NCI-H2029 (cell line): Measurements from ENCODE around the gene FBXO7.

Experiments
- DNase-seq: peaks from one replicate; lab custom pipeline; 2025; lab: John Stamatoyannopoulos, UW

The FBXO7 gene

DNA sequence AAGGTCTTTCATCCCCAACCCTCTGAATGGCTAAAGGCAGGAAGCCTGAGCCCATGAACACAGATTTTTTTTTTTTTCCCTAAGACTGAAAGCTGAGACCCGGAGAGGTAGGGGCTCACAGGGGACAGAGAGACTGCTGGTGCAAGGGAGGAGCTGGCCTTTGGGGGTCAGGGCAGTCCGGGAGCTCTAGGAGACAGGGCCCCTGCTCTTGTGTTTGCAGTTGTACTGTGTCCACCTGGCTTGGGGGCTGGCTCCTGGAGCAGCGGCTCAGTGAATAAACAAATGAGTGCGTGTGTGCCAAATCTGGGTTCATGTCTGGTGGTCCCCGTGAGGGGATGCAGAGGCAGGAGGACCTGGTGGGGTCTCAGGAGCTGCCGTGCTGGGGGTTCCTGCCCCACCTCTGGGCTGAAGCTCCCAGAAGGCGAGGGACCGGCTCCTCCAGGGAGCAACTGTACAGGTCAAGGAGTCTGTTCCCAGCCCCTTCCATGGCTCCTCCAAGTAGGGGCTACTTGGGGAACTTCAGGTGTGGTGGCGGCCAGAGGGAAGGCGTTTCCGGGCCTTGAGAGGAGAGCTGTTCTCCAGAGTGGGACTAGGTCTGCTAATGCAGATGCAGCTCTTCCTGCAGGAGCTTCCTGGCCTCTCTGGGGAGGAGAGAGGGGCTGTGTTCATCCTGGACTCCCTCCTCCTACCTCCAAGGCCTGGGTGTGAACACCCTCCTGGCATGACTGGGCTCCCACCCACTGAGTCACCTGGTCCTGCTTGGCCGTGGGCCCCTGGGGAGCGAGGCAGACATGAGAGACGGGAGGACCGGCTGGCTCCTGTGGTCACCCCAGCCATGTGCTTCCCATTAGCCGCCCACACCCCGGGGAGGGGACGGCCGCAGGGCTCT, 57.6 kb downstream of the FBXO7 start:
- DNase-seq = peak; percentile 67

DNA sequence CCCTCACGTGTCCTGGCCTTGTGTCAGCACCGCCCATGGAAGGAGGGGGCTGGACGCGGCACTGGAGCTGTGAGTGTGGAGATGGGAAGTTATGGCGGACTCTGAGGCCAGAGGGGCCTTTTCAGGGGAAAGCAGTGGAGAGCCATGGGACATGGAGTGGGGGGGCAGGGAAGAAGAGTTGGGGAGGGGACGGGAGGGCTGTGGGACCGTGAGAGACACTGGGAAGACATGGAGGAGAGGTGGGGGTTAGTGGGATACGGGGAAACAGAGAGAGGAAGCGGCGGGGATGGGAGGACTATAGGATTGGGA, 58.2 kb downstream of the FBXO7 start:
- DNase-seq = no peak

DNA sequence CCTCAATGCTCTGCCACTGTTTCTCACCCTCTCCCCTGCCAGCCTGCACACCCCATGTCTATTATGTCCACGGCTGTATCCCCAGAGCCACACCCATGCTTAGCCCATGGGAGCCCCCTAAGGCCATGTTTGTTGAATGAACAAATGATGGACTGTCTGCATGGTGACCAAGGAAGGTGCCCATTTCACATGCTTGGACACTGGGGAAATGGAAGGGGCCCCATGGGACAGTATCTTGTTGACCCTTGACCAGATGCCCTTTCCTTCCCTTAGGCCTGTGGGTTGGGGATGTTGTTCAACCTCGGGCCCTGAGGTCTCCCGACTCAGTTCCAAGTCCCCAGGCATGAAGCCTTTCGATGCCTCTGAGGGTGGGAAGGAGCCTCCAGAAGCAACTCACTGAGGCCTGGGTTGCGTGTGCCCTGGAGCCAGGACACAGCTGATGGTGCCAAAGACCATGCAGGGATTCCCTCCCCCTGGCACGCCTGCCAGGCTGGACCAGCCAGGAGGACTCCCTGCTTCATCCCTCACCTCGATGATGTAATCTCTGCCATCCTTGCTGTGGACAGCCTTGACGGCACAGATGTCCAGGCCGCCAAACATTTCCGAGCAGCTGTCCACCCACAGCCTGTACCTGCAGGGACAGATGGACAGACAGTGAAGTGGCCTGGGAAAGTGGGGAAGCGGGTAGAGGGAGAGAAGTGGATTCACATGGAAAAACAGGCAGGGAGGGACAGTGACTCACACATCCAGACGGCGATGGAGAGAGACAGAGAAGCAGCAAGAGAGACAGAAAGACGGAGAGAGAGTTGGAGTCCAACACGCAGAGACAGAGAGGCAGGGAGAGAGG, 58.9 kb downstream of the FBXO7 start:
- DNase-seq = no peak

DNA sequence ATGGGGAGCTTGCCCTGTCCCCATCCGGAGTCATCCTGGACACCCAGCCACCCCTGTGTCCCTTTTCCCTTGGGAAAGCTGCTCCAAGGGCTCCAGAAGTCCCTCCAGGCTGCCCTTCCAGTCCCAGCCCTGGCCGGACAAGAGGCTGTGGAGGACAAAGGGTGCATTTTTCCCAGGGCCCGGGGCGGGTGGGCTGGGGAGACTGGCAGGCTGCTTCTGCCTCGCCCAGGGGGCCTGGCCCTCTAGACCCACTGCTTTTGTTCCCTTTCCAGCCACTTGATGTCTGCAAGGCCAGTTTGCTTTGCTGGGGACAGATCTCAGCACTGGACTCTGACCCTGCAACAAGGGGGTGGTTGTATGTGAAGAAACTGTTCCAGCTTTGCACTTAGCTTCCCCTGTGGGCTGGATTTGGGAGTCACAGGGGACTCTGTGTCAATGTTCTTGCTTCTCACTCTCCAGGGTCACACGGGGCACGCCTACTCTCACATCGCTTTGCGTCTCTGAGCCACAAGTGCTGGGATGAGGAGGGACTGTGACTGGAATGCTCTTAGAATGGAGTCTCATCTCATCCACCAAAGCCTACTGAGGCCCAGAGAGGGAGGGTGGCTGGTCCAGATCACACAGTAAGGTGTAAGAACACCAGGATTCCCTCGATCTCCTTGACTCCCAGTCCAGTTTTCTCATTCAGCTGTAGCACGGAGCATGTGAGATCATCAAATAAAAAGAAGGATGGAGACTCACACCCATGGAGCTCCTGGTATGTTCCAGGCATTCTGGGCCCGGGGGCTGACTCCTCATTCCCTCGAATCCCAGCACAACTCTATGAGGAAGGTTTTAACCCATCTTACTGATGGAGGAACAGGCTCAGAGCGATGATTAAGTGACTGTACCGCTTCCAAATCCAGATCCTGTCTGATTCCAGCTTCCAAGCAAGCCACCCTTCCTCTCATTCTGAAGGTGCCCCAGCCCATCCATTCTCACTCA, 59.9 kb downstream of the FBXO7 start:
- DNase-seq = no peak

DNA sequence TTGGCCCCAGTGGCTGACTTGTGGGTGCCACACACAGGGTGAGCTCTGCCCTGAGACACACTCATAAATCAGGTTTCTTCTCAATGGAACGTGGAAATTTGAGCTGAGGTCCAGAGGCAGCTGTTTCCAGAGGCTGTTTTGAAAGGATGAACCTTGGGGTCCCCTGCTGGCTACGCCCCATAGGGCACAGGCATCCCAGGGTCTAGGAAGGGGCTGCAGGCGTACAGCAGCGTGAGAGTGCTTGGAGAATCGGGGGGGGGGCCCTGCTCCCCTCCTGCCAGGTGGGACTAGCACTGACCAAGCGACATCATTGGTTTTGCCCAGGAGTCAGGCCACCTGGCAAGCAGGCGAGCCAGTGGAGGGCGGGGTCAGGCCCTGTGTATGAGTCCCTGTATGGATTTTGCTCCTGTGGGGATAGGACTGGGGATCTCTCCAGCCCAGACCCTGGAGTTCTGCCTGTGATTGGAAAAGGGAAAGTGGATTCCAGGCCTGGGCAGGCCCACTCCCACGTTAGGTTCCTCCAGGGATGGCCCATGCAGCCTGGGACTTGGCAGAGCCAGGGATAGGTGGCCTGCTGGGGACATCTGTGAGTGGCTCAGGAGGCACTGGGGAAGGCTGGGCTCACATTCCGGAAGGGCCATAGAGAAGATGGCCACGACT, 61.0 kb downstream of the FBXO7 start:
- DNase-seq = no peak

DNA sequence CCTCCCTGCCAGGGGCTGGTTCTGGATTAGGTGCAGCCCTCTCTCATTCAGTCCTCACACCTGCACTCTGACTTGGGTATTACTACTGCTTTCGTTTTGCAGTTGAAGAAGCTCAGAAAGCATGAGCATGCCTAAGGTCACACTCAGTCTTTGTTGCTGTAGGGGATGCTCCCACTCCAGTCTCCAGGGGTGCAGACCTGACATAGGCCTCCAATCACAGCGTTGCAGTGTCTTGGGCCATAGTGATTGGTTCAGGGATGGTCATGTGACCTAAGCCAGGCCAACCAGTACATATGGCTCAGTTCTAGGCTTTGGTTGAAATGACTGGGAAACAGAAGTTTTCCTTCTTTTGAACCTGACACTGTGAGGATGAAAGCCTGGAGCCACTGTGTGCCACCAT, 61.7 kb downstream of the FBXO7 start:
- no peak for DNase-seq

DNA sequence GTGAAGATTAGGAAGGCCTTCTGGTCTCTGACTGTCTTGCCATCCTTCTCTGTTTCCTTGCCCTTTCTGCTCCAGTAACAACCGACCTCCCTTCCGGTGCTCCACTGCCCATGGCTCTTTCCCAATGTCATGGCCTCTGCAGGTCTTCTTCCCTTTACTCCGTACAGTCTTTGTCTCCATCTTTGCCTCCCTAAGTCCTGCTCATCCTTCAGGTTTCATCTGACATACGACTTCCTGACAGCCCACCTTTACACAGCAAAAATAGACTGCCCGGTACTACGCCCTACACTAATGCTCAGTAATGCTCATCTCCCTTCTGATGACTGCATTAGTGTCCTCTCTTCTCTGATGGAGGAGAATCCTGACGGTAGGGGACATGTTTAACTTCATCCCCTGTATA, 63.9 kb downstream of the FBXO7 start:
- DNase-seq = no peak

DNA sequence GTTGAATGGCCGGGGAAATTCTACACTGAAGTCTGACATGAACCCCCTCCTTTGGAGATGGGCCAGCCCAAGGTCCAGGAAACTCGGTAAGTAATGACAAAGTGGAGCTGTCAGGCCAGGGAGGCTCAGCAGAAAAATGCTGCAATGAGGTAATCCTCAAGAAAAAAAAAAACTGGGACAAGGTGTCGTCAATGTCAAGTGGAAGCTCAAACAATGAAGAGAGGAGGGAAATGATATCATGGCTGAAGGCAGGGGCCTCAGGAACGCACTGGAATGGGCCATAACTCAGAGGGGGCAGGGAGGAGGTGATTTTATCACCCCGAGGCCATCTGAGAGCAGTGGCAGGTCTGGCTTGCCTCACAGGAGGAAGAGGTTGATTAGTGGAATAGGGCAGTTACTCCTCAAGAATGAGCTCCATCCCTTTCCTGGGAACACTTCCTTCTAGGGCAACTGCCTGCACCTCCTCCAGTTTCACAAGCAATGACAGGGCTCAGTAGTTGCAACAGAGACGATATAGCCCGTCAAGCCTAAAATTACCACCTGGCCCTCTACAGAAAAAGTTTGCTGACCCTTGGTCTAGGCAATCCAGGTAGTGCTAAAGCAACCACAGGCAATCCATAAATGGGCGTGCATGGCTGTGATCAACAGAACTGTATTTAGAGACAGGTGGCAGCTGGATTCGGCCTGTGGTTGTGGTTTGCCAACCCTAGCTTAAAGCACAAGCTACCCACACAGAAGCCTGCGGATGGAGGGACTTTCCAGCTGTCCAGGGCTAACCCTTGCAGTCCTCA, 65.2 kb downstream of the FBXO7 start:
- peak; percentile 78 for DNase-seq

DNA sequence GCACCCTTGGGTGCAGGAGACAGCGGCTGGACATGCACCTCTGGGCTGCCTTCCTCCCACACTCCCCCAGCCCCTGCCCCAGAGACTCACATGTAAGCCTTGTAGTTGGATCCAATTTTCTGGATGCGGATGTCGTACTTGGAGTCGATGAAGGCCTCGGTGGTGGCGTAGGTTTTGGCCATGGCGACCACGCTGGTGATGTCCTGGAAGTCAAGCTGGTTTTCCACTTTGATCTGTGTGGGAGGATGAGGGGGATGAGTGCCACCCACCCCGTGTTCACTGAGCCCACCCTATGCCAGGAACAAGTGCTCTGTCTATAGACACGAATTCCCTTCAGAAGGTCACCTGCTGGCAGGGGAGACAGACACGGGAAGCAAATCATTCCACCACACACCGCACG, 66.9 kb downstream of the FBXO7 start:
- DNase-seq = no peak

DNA sequence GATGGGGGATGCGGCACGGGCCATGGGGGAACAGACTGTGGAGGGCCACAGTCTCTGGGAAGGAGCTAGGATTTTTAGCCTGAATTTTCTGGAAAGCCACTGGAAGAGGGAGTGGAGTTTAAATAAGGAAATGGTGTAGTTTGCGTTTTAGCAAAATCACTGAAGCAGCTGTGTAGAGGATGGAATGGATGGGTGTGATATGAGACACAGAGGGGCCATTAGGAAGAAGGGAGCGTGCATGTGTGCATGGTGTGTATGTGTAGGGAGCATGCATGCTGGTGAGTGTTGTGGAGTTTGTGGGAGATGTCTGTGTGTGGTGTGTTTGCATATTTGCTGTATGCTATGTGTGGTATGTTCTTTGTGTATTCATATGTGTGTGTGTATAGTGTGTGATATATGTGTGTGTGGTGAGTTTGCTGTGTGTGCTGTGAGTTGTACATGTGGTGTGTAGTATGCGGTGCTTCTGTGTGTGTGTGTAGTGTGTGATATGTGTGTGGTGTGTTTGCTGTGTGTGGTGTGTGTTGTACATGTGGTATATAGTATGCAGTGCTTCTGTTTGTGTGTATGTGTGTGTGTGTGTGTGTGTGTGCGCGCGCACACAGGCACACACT, 67.6 kb downstream of the FBXO7 start:
- no peak for DNase-seq

DNA sequence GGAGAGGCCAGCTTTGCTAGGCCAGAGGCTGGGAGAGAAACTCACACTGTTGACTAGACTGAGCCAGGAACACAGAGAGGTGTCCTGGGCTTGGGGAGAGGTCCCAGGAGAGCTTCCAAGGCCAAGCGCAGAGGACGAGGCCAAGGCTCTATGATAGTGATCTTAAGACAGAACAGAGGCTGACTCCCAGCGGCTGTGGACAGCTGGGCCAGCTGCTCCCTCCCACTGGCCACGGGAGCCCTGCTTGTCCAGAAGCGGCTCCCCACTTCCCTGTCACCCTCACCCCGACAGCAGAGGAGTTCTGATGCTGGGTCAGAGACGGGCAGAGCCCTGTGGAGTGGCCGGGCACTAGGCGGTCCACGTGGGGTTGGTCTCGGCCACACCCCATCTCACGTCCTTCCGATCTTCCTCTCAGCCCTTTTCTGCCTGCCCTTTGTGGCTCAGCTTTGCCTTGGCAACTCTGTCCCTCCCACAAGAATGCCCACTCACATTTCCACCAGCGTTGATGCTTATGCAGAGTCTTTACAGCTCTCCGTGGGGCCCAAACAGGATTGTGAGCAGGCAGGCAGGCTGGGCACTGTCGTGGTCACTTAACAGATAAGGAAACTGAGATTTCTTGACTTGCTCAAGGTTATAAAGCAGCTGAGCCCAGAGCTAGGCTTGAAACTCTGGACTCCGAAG, 68.2 kb downstream of the FBXO7 start:
- DNase-seq = no peak

DNA sequence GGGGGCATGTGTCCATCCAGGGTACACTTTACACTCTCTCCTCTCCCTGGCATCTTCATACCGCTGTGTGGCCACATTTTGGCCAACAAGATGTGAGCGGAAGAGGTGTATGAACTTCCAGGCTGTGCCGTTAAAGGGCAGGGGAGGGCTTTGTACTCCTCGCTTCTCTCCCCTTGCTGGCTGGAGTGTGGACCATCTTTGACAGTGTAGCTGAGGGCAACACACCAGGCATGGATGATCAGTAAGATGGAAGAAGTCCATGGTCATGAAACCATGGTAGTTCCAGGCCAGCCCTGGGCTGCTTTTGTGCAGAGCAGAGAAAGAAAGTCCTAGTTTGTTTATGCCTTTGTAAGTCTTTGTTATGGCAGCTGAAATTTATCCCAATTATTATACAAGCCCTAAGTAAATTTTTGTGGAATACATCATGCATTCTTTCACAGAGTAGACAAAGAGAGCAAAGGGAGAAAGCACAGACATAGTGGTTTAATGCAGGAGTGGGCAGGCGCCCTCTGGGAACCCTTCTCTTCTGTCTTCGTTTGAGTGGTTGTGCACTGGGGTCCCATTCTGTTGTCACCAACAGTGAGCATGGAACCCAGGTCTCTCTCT, 70.4 kb downstream of the FBXO7 start:
- no peak for DNase-seq

DNA sequence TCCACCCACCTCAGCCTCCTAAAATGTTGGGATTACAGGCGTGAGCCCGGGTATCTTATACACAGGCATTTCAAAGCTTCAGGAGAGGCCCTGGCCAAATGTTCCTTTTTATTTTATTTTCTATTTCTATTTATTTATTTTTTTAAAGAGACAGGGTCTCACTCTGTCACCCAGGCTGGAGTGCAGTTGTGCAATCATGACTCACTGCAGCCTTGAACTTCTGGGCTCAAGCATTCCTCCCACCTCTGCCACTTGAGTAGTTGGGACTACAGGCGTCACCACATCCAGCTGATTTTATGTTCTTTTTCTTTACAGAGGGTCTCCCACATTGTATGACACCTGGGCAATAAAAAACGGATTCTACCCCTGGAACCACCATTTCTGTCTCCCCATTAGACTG, 71.2 kb downstream of the FBXO7 start:
- no peak for DNase-seq

DNA sequence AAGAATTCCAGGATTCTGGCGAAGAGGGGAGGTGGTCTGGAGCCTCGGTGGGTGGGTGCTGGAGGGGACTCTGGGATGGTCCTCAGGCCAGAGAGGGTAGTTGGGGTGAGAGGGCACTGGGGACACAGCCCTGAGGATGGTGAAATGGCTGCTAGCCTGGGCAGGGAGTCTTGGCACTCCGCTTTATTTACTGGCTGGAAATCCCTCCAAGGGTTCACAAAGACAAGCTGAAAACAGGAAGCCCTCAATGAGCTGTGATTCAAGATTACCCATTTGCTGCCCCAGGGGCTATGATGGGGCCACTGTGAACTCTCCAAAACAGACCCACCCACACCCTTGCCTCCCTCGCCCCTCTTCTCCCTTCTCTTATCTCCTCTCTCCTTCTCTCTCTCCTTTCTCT, 71.9 kb downstream of the FBXO7 start:
- no peak for DNase-seq

DNA sequence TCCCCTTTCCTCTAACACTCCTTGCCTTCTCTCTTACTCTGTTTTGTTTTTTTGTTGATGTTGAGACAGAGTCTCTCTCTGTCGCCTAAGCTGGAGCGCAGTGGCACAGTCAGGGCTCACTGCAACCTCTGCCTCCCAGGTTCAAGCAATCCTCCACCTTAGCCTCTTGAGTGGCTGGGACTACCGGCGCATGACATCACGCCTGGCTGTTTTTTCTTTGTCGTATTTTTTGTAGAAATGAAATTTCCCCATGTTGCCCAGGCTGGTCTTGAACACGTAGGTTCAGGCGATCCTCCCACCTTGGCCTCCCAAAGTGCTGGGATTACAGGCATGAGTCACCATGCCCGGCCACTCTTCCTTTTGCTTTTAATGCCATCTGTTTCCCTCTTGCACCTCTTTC, 72.3 kb downstream of the FBXO7 start:
- no peak for DNase-seq

DNA sequence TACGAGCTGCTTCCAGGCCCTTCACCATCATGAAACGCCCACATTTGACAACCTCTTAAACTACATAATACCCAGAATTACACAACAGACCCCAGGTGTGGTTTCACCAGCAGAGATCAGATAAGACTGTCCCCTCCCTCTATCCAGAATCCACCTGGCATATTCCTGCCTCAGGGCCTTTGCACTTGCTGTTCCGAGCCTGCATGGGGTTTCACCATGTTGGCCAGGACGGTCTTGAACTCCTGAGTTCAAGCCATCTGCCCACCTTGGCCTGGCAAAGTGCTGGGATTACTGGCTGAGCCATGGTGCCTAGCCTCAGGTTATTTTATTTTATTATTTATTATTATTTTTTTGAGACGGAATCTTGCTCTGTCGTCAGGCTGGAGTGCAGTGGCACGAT, 73.4 kb downstream of the FBXO7 start:
- no peak for DNase-seq
